Tracheal epithelial cell (primary cell): ENCODE measurements around the gene CYP11A1. TPM values are rescaled to one million over a fixed set of nuclear protein-coding genes. Genes with fewer than 3 reads are reported as not detected.

Experiments used
- total RNA-seq: library from RNA; depleted of rRNA; stranded (reverse); fragments of >200 nt; gene quantifications from 2 replicates; pipeline ENCODE4 v1.2.1, GENCODE V29; 2014

CYP11A1 gene
- total RNA-seq: 0.21 TPM in 1 of 2 replicates, not detected in the other

GRCh38 chr15:74367296-74367854 lies at the start of gene CYP11A1:
TSS of gene CYP11A1 (minus strand) at chr15:74367646. CDS start at chr15:74367585, 61 bp downstream.

Other genes with a start within 250 kb of the CYP11A1 start
- not detected in 2 replicates for gene ISLR2, start 237.1 kb downstream of the CYP11A1 start, total RNA-seq
- gene ISLR, start 193.9 kb downstream of the CYP11A1 start, total RNA-seq: not detected in 2 replicates
- 0.96 TPM in 1 of 2 replicates, not detected in the other for gene STRA6, start 164.9 kb downstream of the CYP11A1 start, total RNA-seq
- not detected in 2 replicates for gene CCDC33, start 131.3 kb downstream of the CYP11A1 start, total RNA-seq
- gene SEMA7A, start 66.3 kb upstream of the CYP11A1 start, total RNA-seq: 4.3 and 91.6 TPM in 2 replicates
- 31.5 and 38.8 TPM in 2 replicates for gene UBL7, start 93.5 kb upstream of the CYP11A1 start, total RNA-seq
- gene ARID3B, start 173.6 kb upstream of the CYP11A1 start, total RNA-seq: 2.8 and 5.1 TPM in 2 replicates
- gene CLK3, start 248.2 kb upstream of the CYP11A1 start, total RNA-seq: 47.3 and 85.8 TPM in 2 replicates